ENCODE data around the gene SCUBE3. TPM values are rescaled to one million over a fixed set of nuclear protein-coding genes. Genes with fewer than 3 reads are reported as not detected.

The SCUBE3 gene
- total and polyA plus RNA-seq, 2 of the 8 experiments (the other 6 are each of a cell fraction or from before 2014, with no cell fraction given) = 0.80 to 1.0 TPM

DNA sequence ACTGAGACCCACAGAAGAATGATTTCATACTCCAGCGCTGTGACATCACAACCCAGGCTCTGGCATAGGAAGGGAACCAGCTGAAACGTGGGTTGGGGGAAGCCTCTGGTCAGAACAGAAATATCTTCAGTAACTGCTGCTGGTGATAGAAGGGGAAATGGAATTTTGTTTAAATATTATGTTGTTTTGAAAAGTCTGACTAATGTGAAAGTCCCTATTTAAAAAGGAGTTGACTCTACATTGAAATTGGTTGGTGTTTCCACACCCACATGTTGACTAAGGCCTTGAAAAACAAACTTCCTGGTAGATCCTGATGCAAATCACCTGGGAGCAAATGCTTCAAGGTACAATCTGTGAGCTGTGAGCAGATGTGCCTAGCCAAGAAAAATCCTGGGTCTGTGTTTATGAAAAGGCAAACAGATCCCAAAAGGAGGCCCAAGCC, 48.1 kb upstream of the SCUBE3 start:
- Histone ChIP-seq H2AFZ (ENCODE audit: low read length) (no peak overlapping the region), H2BK12ac (ENCODE audit: low read depth, low read length) (no peak overlapping the region), H4K20me1 (replicated peaks in 1 of 2; ENCODE audit: control insufficient read depth in 1 of 2, insufficient read depth in 2 of 2, low read length in 2 of 2) (peaks cover 0 to 3% of the 10 kb centered on the region in 2 experiments), H3K27me3 (replicated peaks in 1 of 4; ENCODE audit: control insufficient read depth in 3 of 4, extremely low read depth in 1 of 4, insufficient read depth in 3 of 4, low read length in 3 of 4) (peaks cover 0 to 2% (median under 1%) of the 10 kb centered on the region in 4 experiments; a peak in 4 of 7 replicates), H2BK120ac (replicated peaks; ENCODE audit: low read depth, low read length) (no peak overlapping the region), H3K36me3 (ENCODE audit: control insufficient read depth in 2 of 4, insufficient read depth in 4 of 4, low read length in 3 of 4) (no peaks in the 10 kb centered on the region), H3K4me2 (ENCODE audit: insufficient read depth in 1 of 2, low read depth in 2 of 2, low read length in 2 of 2) (no peak overlapping the region), H2AK5ac (ENCODE audit: low read depth, low read length) (no peak overlapping the region), H3K27ac (ENCODE audit: low read depth, low read length) (no peak overlapping the region), H3K4me3 (ENCODE audit: extremely low read depth in 1 of 4, insufficient read depth in 2 of 4, low read depth in 3 of 4, low read length in 4 of 4) (no peak overlapping the region), H3K56ac (replicated peaks; ENCODE audit: insufficient read length, low read depth, low read length) (no peak overlapping the region), H3K4ac (replicated peaks; ENCODE audit: insufficient read length, low read depth, low read length) (no peak overlapping the region), H3K9ac (replicated peaks in 1 of 4; ENCODE audit: extremely low read depth in 1 of 4, low read depth in 3 of 4, low read length in 3 of 4) (no peak overlapping the region), H2BK15ac (ENCODE audit: low read length) (no peak overlapping the region), H3K18ac (ENCODE audit: extremely low read depth, low read length) (no peak overlapping the region), H4K8ac (ENCODE audit: extremely low read depth, insufficient read depth, low read length) (no peak overlapping the region), H3K4me1 (replicated peaks in 1 of 4; ENCODE audit: control insufficient read depth in 3 of 4, insufficient read depth in 4 of 4, low read length in 3 of 4) (no peaks in the 10 kb centered on the region), H2BK5ac (ENCODE audit: low read depth, low read length) (no peak overlapping the region), H3K79me2 (ENCODE audit: control insufficient read depth in 1 of 2, insufficient read depth in 2 of 2, low read length in 2 of 2) (no peaks in the 10 kb centered on the region), H3K23ac (ENCODE audit: insufficient read length) (no peak overlapping the region), H4K5ac (ENCODE audit: insufficient read length, low read depth, low read length) (no peak overlapping the region), H3K23me2 (ENCODE audit: low read depth, low read length) (peaks cover 5% of the 10 kb centered on the region; the same call in 1 of the 2 replicates), H3K14ac (ENCODE audit: insufficient read length) (no peak overlapping the region), H4K91ac (replicated peaks; ENCODE audit: insufficient read length, low read length) (no peak overlapping the region), H3K79me1 (ENCODE audit: low read depth, low read length) (no peaks in the 10 kb centered on the region), H2BK20ac (ENCODE audit: low read length) (no peak overlapping the region), H3K9me3 (ENCODE audit: insufficient read depth in 2 of 2, low read depth in 1 of 2, low read length in 1 of 2) (peaks cover 0 to 2% of the 10 kb centered on the region in 2 experiments; a peak in 1 of 4 replicates)
- FAIRE-seq (no peak), DNase-seq (ENCODE audit: low read depth in 1 of 2, low spot score in 2 of 2) (no peak)
- CTCF ChIA-PET (ENCODE audit: partially characterized antibody) = interaction anchor here (0.8 to 3.7 kb wide), 4 partner anchors 11 to 39 kb away, joined by 3 to 19 read pairs (median 4); no protein-coding TSS in a partner anchor
- POLR2A ChIA-PET (ENCODE audit: partially characterized antibody) = no interaction called here
- 89% methylated on average over 2 of the region's 2 CpGs; no CpG with 5 or more reads in 1 of the 2 experiments for WGBS, 2 experiments (ENCODE audit: extremely low coverage in 1 of 2, insufficient coverage in 1 of 2, insufficient read length in 1 of 2, insufficient replicate concordance in 2 of 2, low coverage in 1 of 2, low lambda C conversion rate in 2 of 2, missing lambda C conversion rate in 1 of 2)
- no peak for TF ChIP-seq EZH2 (IDR thresholded peaks at IDR 0.05; ENCODE audit: low read depth, low read length, severe bottlenecking)
- no peak for TF ChIP-seq SIX5 (IDR thresholded peaks at IDR 0.05; ENCODE audit: low read depth, low read length)
- no peak for TF ChIP-seq RNF2 (IDR thresholded peaks at IDR 0.05; ENCODE audit: borderline replicate concordance, low read depth, low read length, missing control alignments, poor library complexity, severe bottlenecking)
- TF ChIP-seq KDM5A (IDR thresholded peaks at IDR 0.05; ENCODE audit: low read length) = no peak
- no peak for TF ChIP-seq SP4 (IDR thresholded peaks at IDR 0.05; ENCODE audit: low read length)
- no peak for TF ChIP-seq SUZ12 (IDR thresholded peaks at IDR 0.05; ENCODE audit: low read length)
- TF ChIP-seq EP300 (IDR thresholded peaks at IDR 0.05; ENCODE audit: borderline replicate concordance in 1 of 2, low read depth in 2 of 2, low read length in 2 of 2) = no peak
- TF ChIP-seq NANOG (IDR thresholded peaks at IDR 0.05; ENCODE audit: insufficient read depth, low read depth, low read length, poor library complexity, severe bottlenecking) = no peak
- no peak for TF ChIP-seq GTF2F1 (IDR thresholded peaks at IDR 0.05; ENCODE audit: borderline replicate concordance, low read depth, low read length)
- TF ChIP-seq SAP30 (IDR thresholded peaks at IDR 0.05; ENCODE audit: insufficient read depth, insufficient replicate concordance, low read length) = no peak
- no peak for TF ChIP-seq EGR1 (IDR thresholded peaks at IDR 0.05; ENCODE audit: borderline replicate concordance, low read depth, low read length)
- TF ChIP-seq POLR2AphosphoS5 (IDR thresholded peaks at IDR 0.05; ENCODE audit: low read depth, low read length) = no peak
- TF ChIP-seq PHF8 (conservative IDR thresholded peaks at IDR 0.05; ENCODE audit: low read depth, low read length) = no peak

All from H1 (cell line).